ENCODE measurements around the gene MITF. TPM values are rescaled to one million over a fixed set of nuclear protein-coding genes. Genes with fewer than 3 reads are reported as not detected.

The MITF gene
- total RNA-seq, 1 donor, result 30.2 TPM

DNA sequence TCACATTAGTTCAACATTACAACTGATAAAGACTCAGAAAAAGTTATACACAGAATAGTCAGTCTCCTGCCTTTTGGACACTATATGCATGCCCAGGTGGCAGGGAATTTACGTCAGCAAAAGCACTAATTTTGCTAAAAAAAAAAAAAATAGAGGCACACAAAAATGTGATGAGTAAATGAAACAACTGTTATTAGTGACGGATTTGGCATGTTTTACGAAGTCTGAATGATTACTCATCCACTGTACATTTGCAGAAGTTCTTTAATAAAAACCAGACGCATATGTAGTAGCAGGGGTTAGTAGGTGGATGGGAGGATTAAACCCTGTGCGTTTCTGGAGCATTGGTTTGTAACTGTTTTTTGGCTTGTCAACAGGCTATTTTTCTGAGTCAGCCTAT is 99.0 kb downstream of the MITF start:
- DNase-seq (ENCODE audit: low read depth), result peak; percentile 95
- peak overlapping the region; percentile 17 for H3K4me3 ChIP-seq (ENCODE audit: low read depth, low read length)
- TF ChIP-seq, protein P1, sequence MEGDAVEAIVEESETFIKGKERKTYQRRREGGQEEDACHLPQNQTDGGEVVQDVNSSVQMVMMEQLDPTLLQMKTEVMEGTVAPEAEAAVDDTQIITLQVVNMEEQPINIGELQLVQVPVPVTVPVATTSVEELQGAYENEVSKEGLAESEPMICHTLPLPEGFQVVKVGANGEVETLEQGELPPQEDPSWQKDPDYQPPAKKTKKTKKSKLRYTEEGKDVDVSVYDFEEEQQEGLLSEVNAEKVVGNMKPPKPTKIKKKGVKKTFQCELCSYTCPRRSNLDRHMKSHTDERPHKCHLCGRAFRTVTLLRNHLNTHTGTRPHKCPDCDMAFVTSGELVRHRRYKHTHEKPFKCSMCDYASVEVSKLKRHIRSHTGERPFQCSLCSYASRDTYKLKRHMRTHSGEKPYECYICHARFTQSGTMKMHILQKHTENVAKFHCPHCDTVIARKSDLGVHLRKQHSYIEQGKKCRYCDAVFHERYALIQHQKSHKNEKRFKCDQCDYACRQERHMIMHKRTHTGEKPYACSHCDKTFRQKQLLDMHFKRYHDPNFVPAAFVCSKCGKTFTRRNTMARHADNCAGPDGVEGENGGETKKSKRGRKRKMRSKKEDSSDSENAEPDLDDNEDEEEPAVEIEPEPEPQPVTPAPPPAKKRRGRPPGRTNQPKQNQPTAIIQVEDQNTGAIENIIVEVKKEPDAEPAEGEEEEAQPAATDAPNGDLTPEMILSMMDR (IDR thresholded peaks at IDR 0.05; ENCODE audit: insufficient read depth, low read depth, low read length), result no peak

DNA sequence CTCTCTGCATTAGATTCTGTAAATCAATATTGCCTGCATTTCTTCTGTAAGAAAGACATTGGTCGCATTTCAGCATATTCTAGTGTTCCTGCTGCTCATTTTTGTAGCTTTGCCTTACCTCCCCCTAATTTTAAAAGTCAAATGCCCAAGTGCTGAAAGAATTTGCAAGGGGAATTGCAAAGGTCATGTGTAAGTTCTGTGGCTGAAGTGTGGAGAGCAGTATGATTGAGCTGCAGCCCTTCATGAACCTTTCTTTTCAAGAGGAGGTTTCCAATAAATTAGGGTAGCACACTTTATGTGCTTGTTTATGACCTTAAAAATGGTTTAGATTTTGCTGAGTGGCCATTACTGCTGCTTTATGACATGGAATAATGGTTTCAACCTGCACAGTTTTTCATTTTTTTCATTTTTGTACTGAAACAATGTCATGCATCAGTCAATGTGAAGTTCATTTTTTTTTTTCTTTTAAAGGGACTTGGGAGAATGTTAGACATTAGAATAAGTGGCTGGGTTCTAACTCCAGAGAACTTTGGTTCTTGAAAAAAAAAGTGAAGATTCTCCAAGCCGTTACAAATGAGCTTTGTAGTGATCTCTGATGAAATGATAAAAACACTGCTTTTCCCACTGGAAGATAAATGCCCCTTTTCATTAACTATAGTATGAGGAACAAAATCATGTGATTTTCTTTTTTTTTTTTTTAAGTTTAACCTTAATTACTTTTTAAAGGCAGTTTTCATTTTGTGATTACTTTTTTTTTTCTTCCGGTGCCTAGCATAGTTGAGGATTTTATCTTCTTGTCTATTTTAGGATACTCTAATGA is 99.6 kb downstream of the MITF start:
- DNase-seq (ENCODE audit: low read depth), result peak; percentile 54
- TF ChIP-seq, protein P1 (IDR thresholded peaks at IDR 0.05; ENCODE audit: insufficient read depth, low read depth, low read length), result no peak
- peak overlapping the region; percentile 17 for H3K4me3 ChIP-seq (ENCODE audit: low read depth, low read length)

DNA sequence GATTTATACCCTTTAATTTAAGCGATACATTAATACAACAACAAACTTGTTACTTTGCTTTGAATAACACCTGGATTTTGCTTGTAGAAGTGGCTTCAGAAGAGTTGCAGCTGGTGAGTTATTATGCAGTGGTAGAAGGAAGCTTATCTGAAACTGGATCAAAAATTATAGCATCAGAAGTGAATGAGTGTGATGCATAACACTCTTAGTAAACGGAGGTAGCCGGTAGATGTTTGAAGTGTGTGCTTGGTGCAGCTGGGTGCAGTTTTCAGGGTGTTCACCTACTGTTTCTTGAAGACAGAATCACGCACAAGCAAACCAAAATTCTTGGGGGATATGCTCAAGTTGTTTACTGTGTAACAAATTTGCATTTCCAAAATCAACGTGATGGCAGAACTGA is 103.1 kb downstream of the MITF start:
- TF ChIP-seq, protein P1 (IDR thresholded peaks at IDR 0.05; ENCODE audit: insufficient read depth, low read depth, low read length), result no peak
- no peak for DNase-seq (ENCODE audit: low read depth)
- no peak overlapping the region for H3K4me3 ChIP-seq (ENCODE audit: low read depth, low read length)

DNA sequence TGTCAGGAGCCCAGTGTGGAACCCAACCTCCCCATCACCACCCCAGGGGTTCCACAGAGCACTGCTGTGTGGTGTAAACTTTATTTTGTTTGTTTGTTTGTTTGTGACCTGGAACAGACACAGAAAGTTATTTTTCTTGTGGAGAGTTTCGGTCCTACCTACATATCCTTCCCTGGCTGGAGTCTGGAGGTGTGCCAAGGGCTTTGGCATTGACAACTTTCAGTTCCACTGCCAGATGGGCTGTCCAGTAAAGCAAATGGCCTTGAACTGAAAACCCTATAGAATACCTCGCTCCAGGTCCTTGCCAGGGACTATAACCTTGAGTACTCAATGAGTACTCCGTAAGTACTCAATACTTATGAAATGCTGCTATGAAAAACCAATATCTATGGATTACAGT is 103.5 kb downstream of the MITF start:
- DNase-seq (ENCODE audit: low read depth), result no peak
- H3K4me3 ChIP-seq (ENCODE audit: low read depth, low read length), result no peak overlapping the region
- TF ChIP-seq, protein P1 (IDR thresholded peaks at IDR 0.05; ENCODE audit: insufficient read depth, low read depth, low read length), result no peak

DNA sequence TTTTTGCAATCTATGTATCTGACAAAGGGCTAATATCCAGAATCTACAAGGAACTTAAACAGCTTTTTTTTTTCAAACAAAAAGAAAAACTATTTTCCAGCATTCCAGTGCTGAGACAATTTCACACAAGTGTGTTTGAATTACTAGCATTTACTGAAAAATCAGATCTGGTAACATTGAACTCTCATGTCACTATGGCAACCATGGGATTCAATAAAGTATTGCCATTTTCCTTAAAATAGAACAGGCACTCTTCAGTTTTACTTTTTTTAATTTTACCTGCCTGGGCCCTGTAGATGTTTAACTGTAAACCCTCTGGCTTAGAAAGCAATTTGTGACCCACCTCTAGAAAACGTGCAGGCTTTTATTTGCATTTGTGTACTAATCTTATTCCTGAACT is 105.4 kb downstream of the MITF start:
- no peak for DNase-seq (ENCODE audit: low read depth)
- TF ChIP-seq, protein P1 (IDR thresholded peaks at IDR 0.05; ENCODE audit: insufficient read depth, low read depth, low read length), result no peak
- no peak overlapping the region for H3K4me3 ChIP-seq (ENCODE audit: low read depth, low read length)

DNA sequence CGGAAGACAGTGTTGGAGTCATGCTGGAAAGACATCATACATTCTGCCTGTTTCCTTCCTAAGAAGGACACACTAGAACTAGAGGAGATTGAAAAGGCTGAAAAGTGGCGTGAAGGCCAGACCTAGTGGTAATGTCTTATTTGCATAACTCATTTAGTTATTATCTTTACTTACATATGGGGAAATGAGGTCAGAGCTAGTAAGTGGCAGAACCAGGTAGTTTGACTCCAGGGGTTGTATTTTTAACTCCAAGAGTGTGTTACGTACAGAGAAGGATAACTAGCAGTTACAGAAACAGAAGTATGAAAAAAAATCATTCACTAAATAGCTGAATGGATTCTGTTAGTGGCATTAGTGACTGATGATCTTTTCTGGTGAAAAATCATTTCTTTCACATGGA is 108.0 kb downstream of the MITF start:
- DNase-seq (ENCODE audit: low read depth), result no peak
- TF ChIP-seq, protein P1 (IDR thresholded peaks at IDR 0.05; ENCODE audit: insufficient read depth, low read depth, low read length), result no peak
- no peak overlapping the region for H3K4me3 ChIP-seq (ENCODE audit: low read depth, low read length)

DNA sequence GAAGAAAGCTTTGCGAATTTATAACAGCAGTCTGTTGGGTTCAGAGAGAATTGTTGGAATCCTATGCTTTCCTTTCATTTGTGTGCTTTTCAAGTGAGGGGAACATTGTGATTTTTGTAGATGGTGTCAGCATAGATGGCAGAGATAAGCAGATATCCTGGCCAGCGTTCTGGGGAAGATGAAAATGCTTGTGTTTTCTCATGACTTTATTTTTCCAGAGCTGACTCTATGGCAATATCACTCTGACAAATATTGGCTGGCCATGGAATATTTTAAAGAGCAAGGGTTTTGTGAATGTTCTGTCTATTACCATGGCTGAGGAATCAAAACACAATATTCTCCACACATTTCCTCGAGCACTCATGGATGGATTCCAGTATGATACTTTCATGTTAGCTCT is 108.8 kb downstream of the MITF start:
- DNase-seq (ENCODE audit: low read depth), result peak; percentile 58
- TF ChIP-seq, protein P1 (IDR thresholded peaks at IDR 0.05; ENCODE audit: insufficient read depth, low read depth, low read length), result no peak

More for the DNA sequence above, 108.8 kb downstream of the MITF start:
- H3K4me3 ChIP-seq (ENCODE audit: low read depth, low read length), result no peak overlapping the region

All from fibroblast of villous mesenchyme (primary cell).